GM12878 (cell line): ENCODE measurements around the gene DMRTA2. TPM values are rescaled to one million over a fixed set of nuclear protein-coding genes. Genes with fewer than 3 reads are reported as not detected.

Experiments used
- CUX1 ChIP-seq: IDR thresholded peaks from 2 replicates; pipeline ENCODE4 v1.6.1; 2012; ENCODE audit warnings: improper control_type of control experiment, low read depth, low read length; ENCODE audit not compliant: insufficient replicate concordance
- GATAD2B ChIP-seq: fragments of 450-650 bp; conservative IDR thresholded peaks from 2 replicates; pipeline ENCODE4 v1.6.1; 2017; ENCODE audit warnings: low read depth, mild to moderate bottlenecking, moderate library complexity
- MTA2 ChIP-seq: fragments of 450-650 bp; IDR thresholded peaks from 2 replicates; pipeline ENCODE4 v1.6.1; 2016; ENCODE audit warnings: low read depth, mild to moderate bottlenecking, moderate library complexity
- NBN ChIP-seq: fragments of 450-650 bp; IDR thresholded peaks from 2 replicates; pipeline ENCODE4 v1.6.1; 2016
- PML ChIP-seq: IDR thresholded peaks from 2 replicates; pipeline ENCODE4 v1.6.1; 2012; ENCODE audit warnings: low read length, inconsistent platforms
- SMARCA5 ChIP-seq: fragments of 450-650 bp; IDR thresholded peaks from 2 replicates; pipeline ENCODE4 v1.6.1; 2017; ENCODE audit warnings: mild to moderate bottlenecking
- WRNIP1 ChIP-seq: IDR thresholded peaks from 2 replicates; pipeline ENCODE4 v1.6.1; 2011; ENCODE audit warnings: low read depth, low read length, improper control_type of control experiment, borderline replicate concordance
- polyA plus RNA-seq, 11 experiments: library from polyadenylated mRNA; depleted of rRNA in 4 of 11; unstranded in 6 of 11; stranded (reverse) in 5 of 11; fragments of >200 nt; fragmentation: Nextera tagmentation in 4 of 11; fragmentation: Illumina TruSeq in 1 of 11; extraction: Ambion mirVana in 4 of 11; extraction: Trizol in 1 of 11; gene quantifications; 1 replicate in 1 of 11; 2 replicates in 10 of 11; pipeline versions ENCODE4 v1.2.1 to v1.2.3, GENCODE V29; 2011 to 2016; ENCODE audit warnings: inconsistent platforms in 2 of 11, missing spikeins in 2 of 11, low read depth in 1 of 11
- total RNA-seq, 4 experiments: library from RNA; depleted of rRNA in 3 of 4; stranded (reverse); fragments of >200 nt in 3 of 4; fragmentation: Illumina TruSeq in 1 of 4; extraction: Trizol in 1 of 4; gene quantifications; 2 replicates each; pipeline versions ENCODE4 v1.2.1 to v1.2.3, GENCODE V29; 2013 to 2021
- TF ChIP-seq, protein P1 (sequence below): fragments of 450-650 bp; IDR thresholded peaks from 2 replicates; pipeline ENCODE4 v1.6.1; 2017; ENCODE audit warnings: borderline replicate concordance

The DMRTA2 gene
- total and polyA plus RNA-seq, 10 of the 15 experiments (the other 5 are each of a cell fraction or from before 2014, with no cell fraction given) = not detected

GRCh38 chr1:50378770-50379169 is 44.5 kb downstream of the DMRTA2 start (continued):
- TF ChIP-seq CUX1 (no peak), PML (no peak), WRNIP1 (no peak), SMARCA5 (no peak), NBN (no peak), GATAD2B (no peak), MTA2 (no peak)
- TF ChIP-seq, protein P1, sequence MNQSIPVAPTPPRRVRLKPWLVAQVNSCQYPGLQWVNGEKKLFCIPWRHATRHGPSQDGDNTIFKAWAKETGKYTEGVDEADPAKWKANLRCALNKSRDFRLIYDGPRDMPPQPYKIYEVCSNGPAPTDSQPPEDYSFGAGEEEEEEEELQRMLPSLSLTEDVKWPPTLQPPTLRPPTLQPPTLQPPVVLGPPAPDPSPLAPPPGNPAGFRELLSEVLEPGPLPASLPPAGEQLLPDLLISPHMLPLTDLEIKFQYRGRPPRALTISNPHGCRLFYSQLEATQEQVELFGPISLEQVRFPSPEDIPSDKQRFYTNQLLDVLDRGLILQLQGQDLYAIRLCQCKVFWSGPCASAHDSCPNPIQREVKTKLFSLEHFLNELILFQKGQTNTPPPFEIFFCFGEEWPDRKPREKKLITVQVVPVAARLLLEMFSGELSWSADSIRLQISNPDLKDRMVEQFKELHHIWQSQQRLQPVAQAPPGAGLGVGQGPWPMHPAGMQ = no peak
